Stimulated activated naive B cell treated with anti-CD40 and anti-IgM and Interleukin-4, amounts not matched to agents 10 μg/mL and 1 μg/mL and 100 μg/mL, for 72 hours (primary cell): ENCODE results near the gene SLC4A2.

ENCODE experiments used
- ATAC-seq, 2 donors: fragments of 150-1000 bp; cut with Tn5 transposase; replicated peaks; 2 replicates each; pipeline ENCODE4 v1.10.0; 2021; ENCODE audit warnings: moderate library complexity in 1 of 2
- DNase-seq: peaks from one replicate; pipeline ENCODE4 v3.0.0; 2021
- H3K27ac Mint-ChIP-seq: one replicate; pipeline ENCODE4 v1.8.0; 2022; ENCODE audit warnings: mild to moderate bottlenecking, mixed read lengths
- H3K27me3 Mint-ChIP-seq, 2 donors: one replicate each; pipeline ENCODE4 v1.8.0; 2022; ENCODE audit warnings: mixed read lengths in 2 of 2
- H3K36me3 Mint-ChIP-seq, 2 donors: one replicate each; pipeline ENCODE4 v1.8.0; 2022; ENCODE audit warnings: mixed read lengths in 2 of 2, mild to moderate bottlenecking in 1 of 2
- H3K4me1 Mint-ChIP-seq, 2 donors: one replicate each; pipeline ENCODE4 v1.8.0; 2022; ENCODE audit warnings: mixed read lengths in 2 of 2, mild to moderate bottlenecking in 1 of 2
- H3K4me3 Mint-ChIP-seq, 2 donors: one replicate each; pipeline ENCODE4 v1.8.0; 2022; ENCODE audit warnings: mild to moderate bottlenecking in 2 of 2, mixed read lengths in 2 of 2, moderate library complexity in 1 of 2
- H3K9me3 Mint-ChIP-seq, 2 donors: one replicate each; pipeline ENCODE4 v1.8.0; 2022; ENCODE audit warnings: mixed read lengths in 2 of 2, mild to moderate bottlenecking in 1 of 2

The SLC4A2 gene

DNA sequence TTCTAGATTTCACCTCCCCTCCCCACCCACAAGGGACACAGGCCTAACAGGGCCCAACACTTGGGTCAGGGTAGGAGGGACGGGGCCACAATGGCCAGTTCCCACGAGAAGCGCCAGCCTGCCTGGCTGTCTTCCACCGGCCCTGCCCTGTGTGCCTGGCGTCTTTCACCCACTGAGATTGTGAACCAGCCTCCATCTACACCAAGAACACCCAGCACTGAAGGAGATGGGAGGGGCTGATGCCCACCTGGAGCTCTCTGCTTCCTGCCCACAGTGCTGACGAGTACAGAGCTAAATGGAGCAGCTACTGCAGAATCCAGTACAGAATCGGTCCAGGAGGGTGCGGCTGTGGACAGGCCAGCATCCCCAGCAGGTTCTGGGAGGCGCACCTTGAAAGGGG, 13.4 kb upstream of the SLC4A2 start:
- H3K9me3 Mint-ChIP-seq, result no peaks in the 10 kb centered on the region
- ATAC-seq, result peak in 1 of 2 donors; percentile 5
- DNase-seq, result no peak
- H3K4me3 Mint-ChIP-seq, result no peak overlapping the region
- peaks cover 0 to 6% of the 10 kb centered on the region in 2 donors for H3K4me1 Mint-ChIP-seq
- peaks cover 8 to 11% of the 10 kb centered on the region in 2 donors for H3K27me3 Mint-ChIP-seq
- H3K27ac Mint-ChIP-seq, result no peak overlapping the region
- peaks cover 21 to 24% of the 10 kb centered on the region in 2 donors for H3K36me3 Mint-ChIP-seq

DNA sequence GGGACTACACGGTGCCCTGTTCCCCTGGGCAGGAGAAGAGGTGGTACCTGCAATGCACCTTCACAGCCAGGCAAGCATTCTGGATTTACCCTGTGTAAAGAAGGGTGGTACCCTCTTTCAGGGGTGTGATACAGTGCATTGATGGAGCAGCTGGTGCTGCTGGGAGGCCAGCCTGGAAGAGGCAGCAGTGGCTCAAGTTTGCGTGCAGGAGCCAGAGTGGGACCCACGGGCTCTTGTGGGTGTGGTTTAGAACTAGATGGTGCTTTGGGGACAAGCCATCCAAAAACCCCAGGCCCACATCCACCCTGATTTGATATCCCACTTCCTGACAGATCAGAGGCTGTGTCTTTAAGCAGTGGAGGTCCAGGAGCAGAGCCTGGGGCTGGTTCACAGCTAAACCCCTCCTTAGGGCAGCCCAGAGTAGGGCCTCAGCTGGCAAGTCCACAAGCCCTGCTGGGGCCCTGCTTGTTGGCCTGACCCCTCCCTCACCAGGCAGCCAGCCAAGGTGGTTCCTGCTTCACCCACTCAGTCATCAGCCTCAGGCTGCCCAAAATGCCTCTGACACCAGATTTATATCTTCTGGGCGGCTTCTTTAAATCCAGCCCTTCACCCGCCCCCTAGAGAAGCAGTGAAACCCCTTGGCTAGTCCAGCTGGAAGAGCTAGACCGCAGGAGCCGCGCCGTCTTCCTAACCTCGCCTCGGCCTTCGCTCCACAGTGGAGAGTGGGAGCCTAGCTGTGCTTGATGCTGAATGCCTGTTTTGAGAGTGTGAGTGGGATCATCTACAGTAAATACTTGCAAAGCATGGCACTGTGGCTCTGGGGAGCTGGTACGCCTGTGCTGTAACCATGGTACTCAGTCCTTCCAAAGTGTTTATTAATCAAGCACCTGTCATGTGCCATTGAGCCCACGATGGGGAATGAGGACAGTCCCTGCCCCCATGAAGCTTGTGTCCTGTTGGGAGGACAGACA, 12.5 kb upstream of the SLC4A2 start:
- Mint-ChIP-seq H3K4me1 (peaks cover 5 to 8% of the 10 kb centered on the region in 2 donors), H3K27ac (peak overlapping the region; percentile 65), H3K4me3 (no peak overlapping the region), H3K36me3 (peaks cover 14 to 20% of the 10 kb centered on the region in 2 donors), H3K27me3 (peaks cover 8 to 16% of the 10 kb centered on the region in 2 donors), H3K9me3 (no peaks in the 10 kb centered on the region)
- ATAC-seq (no peak), DNase-seq (no peak)

DNA sequence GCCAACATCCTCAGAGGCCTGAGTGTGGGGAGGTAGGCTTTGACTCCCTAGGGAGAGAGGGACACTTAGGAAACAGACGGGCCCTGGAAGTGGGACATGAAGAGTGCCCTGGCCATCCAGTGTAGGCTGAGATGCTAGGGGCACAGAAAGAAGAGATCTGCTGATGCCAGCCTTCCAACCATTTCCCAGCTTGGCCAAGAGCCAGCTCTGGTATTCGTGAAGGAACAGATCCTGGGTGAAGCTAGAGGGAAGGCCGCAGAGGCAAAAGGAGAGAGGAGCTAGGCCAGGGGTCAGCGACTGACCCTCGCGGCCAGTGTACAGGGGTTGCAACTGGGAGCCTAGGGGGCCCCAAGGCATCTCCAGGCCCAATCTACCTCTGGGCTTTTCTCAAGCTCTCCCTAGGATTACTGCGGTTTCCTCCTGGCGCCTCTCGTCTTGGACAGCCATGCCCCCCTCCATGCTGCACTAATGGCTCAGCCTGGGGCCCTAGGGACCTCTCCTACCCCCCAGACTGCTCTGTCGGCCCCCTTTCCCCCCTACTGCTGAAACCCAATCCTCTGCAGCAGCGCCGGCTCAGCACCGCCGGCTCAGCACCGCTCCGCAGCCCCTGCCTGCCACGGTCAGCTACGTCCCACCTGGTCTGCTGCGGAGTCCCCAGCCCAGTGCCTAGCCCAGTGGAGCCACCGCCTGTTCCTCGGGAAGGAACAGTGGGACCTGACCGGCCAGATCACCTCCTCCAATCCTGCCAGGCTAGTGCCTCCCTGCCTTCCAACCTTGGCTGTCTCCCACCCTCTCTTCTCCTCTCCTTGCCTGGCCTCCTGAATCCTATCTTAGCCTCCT, 11.2 kb upstream of the SLC4A2 start, which contains the start of gene ASIC3:
TSS of gene ASIC3 (plus strand) at position 556 of the 840 bp plus-strand sequence. CDS start 355 bp downstream, outside the sequence.
- DNase-seq (no peak), ATAC-seq (no peak)
- H3K36me3 Mint-ChIP-seq, result peaks cover 19 to 22% of the 10 kb centered on the region in 2 donors
- no peak within 1 kb of the TSS for H3K4me3 Mint-ChIP-seq
- H3K27me3 Mint-ChIP-seq, result peaks cover 13 to 24% of the 10 kb centered on the region in 2 donors
- H3K4me1 Mint-ChIP-seq, result peaks cover 6 to 9% of the 10 kb centered on the region in 2 donors
- H3K27ac Mint-ChIP-seq, result no peak within 1 kb of the TSS
- no peaks in the 10 kb centered on the region for H3K9me3 Mint-ChIP-seq

GRCh38 chr7:151048911-151049463, 10.4 kb upstream of the SLC4A2 start:
- Mint-ChIP-seq H3K27ac (no peak overlapping the region), H3K27me3 (peaks cover 13 to 24% of the 10 kb centered on the region in 2 donors), H3K4me1 (peaks cover 6 to 10% of the 10 kb centered on the region in 2 donors), H3K9me3 (no peaks in the 10 kb centered on the region), H3K36me3 (peaks cover 18 to 26% of the 10 kb centered on the region in 2 donors), H3K4me3 (no peak overlapping the region)
- ATAC-seq, result no peak
- DNase-seq, result no peak

DNA sequence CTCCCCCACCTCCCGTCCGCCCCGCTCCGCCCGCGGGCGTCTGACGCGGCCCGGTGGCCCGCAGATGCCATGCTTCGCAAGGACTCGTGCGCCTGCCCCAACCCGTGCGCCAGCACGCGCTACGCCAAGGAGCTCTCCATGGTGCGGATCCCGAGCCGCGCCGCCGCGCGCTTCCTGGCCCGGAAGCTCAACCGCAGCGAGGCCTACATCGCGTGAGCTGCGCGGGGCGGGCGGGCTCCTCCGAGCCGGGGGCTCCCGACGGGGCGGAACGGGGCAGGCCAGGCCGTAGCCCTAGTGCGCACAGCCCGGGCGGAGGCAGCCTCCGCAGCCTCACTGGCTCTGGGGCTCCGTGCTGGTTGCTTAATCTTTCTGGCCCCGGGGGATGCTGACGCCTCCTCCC, 8.3 kb upstream of the SLC4A2 start:
- DNase-seq, result no peak
- peaks cover 18 to 35% of the 10 kb centered on the region in 2 donors for H3K36me3 Mint-ChIP-seq
- peak; percentile 61 to 72 for ATAC-seq
- H3K4me3 Mint-ChIP-seq, result no peak overlapping the region
- peaks cover 6 to 10% of the 10 kb centered on the region in 2 donors for H3K4me1 Mint-ChIP-seq
- H3K27me3 Mint-ChIP-seq, result peaks cover 17 to 24% of the 10 kb centered on the region in 2 donors
- H3K27ac Mint-ChIP-seq, result no peak overlapping the region
- H3K9me3 Mint-ChIP-seq, result no peaks in the 10 kb centered on the region

DNA sequence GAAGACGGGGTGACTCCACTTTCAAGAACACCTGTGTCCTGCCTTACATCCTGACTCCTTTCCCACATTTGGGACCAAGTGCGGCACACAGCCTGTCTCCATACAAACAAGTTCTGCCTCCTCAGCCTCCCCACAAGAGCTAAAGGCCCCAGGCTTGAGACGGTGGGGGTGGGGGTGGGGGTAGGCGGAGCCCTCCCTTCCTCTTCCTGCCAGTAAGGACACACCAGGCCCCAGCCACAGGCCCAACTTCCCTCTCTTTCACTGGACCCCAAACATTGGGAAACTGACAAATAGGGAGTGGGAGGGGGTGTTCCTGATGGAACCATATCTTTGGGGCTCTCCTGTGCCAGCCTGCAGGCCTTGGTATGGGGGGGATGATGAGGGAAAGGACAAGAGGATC, 6.3 kb upstream of the SLC4A2 start:
- H3K9me3 Mint-ChIP-seq, result no peaks in the 10 kb centered on the region
- ATAC-seq, result no peak

GRCh38 chr7:151053751-151054150, 5.6 kb upstream of the SLC4A2 start:
- H3K36me3 Mint-ChIP-seq, result peaks cover 18 to 35% of the 10 kb centered on the region in 2 donors
- no peak overlapping the region for H3K4me3 Mint-ChIP-seq
- no peak for DNase-seq
- no peak for ATAC-seq
- H3K9me3 Mint-ChIP-seq, result no peaks in the 10 kb centered on the region
- no peak overlapping the region for H3K27ac Mint-ChIP-seq
- peaks cover 17 to 24% of the 10 kb centered on the region in 2 donors for H3K27me3 Mint-ChIP-seq
- peaks cover 19 to 25% of the 10 kb centered on the region in 2 donors for H3K4me1 Mint-ChIP-seq

More for the DNA sequence above, 6.3 kb upstream of the SLC4A2 start:
- no peak overlapping the region for H3K4me3 Mint-ChIP-seq
- no peak overlapping the region for H3K27ac Mint-ChIP-seq
- peaks cover 18 to 35% of the 10 kb centered on the region in 2 donors for H3K36me3 Mint-ChIP-seq
- DNase-seq, result no peak
- peaks cover 17 to 24% of the 10 kb centered on the region in 2 donors for H3K27me3 Mint-ChIP-seq
- peaks cover 15 to 19% of the 10 kb centered on the region in 2 donors for H3K4me1 Mint-ChIP-seq

GRCh38 chr7:151056283-151056665, 3.1 kb upstream of the SLC4A2 start:
- DNase-seq, result no peak
- Mint-ChIP-seq H3K27me3 (peaks cover 9 to 13% of the 10 kb centered on the region in 2 donors), H3K27ac (no peak overlapping the region), H3K9me3 (no peaks in the 10 kb centered on the region), H3K4me1 (peaks cover 25 to 45% of the 10 kb centered on the region in 2 donors), H3K36me3 (peaks cover 18 to 35% of the 10 kb centered on the region in 2 donors), H3K4me3 (peak overlapping the region; percentile 95 to 99)
- ATAC-seq, result no peak

DNA sequence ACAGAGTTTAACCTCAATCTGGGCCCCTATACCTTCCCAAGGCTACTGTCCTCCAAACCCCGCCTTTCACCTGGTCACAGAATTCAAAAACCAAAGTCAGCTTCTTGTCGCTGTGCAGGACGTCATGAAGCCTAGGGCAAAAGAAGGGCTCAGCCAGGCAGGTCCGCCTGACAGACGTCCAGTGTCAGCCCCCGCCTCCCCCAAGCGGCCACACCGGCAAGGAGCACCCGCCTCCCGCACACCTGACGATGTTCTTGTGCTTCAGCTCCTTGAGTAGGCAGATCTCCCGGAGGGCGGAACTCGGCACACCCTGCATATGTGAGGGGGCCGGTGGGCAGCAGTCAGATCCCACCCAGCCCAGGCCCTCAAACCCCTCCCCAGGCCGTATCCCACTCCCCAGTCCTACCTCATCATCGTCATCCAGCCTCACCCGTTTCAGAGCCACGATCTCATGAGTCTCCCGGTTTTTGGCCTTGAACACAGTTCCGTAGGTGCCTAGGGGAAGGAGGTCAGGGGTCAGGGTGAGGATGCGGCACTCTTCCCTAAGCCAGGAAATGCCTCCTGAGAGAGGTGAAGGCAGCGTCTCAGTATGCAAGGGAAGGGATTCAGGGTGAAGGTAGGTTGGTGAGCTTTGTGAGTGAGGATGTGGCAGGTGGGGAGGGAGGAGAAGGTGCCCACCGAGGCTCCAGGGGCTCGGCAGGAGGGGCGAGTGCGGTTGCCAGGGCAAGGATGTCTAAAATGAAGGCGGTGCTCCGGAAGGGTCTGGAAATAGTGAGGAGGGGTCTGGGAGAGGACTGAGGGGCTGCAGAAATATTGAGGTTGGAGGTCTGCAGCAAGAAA, 2.5 kb upstream of the SLC4A2 start:
- Mint-ChIP-seq H3K4me3 (peak overlapping the region; percentile 95 to 99), H3K27me3 (peaks cover 8 to 9% of the 10 kb centered on the region in 2 donors), H3K4me1 (peaks cover 28 to 46% of the 10 kb centered on the region in 2 donors), H3K9me3 (no peaks in the 10 kb centered on the region), H3K27ac (peak overlapping the region; percentile 53), H3K36me3 (peaks cover 18 to 31% of the 10 kb centered on the region in 2 donors)
- ATAC-seq, result no peak
- no peak for DNase-seq

GRCh38 chr7:151057506-151057988, 1.8 kb upstream of the SLC4A2 start, which contains the start of gene CDK5:
Gene CDK5, minus strand, starts transcription at chr7:151057897. Its CDS starts 49 bp downstream, at chr7:151057848.
- no peaks in the 10 kb centered on the region for H3K9me3 Mint-ChIP-seq
- ATAC-seq, result peak; percentile 4 to 6

GRCh38 chr7:151057989-151058780, 1.2 kb upstream of the SLC4A2 start:
- peaks cover 11 to 23% of the 10 kb centered on the region in 2 donors for H3K36me3 Mint-ChIP-seq
- H3K4me3 Mint-ChIP-seq, result peak overlapping the region; percentile 95 to 99
- H3K9me3 Mint-ChIP-seq, result no peaks in the 10 kb centered on the region
- peak overlapping the region; percentile 95 for H3K27ac Mint-ChIP-seq
- DNase-seq, result peak; percentile 96
- ATAC-seq, result peak; percentile 93 to 94
- H3K4me1 Mint-ChIP-seq, result peaks cover 28 to 47% of the 10 kb centered on the region in 2 donors
- peaks cover 0 to 4% of the 10 kb centered on the region in 2 donors for H3K27me3 Mint-ChIP-seq

More at GRCh38 chr7:151057506-151057988, 1.8 kb upstream of the SLC4A2 start, which contains the start of gene CDK5:
- no peak for DNase-seq
- Mint-ChIP-seq H3K4me1 (peaks cover 29 to 47% of the 10 kb centered on the region in 2 donors), H3K36me3 (peaks cover 17 to 28% of the 10 kb centered on the region in 2 donors), H3K4me3 (peak within 1 kb of the TSS; percentile 95 to 99), H3K27me3 (peaks cover 3 to 7% of the 10 kb centered on the region in 2 donors), H3K27ac (peak within 1 kb of the TSS; percentile 95)

- Mint-ChIP-seq H3K27me3 (peaks cover 0 to 4% of the 10 kb centered on the region in 2 donors), H3K4me1 (peaks cover 26 to 47% of the 10 kb centered on the region in 2 donors), H3K36me3 (peaks cover 13 to 23% of the 10 kb centered on the region in 2 donors), H3K27ac (peak overlapping the region; percentile 95), H3K9me3 (no peaks in the 10 kb centered on the region), H3K4me3 (peak overlapping the region; percentile 95 to 99)
- DNase-seq, result no peak
- ATAC-seq, result no peak
These were observed 515 bp upstream of the SLC4A2 start for GRCh38 chr7:151058781-151059366.
